ENCODE results near the gene CNDP1.

The CNDP1 gene

GRCh38 chr18:74631623-74632350, 97.5 kb downstream of the CNDP1 start:
- no peak for DNase-seq

GRCh38 chr18:74632351-74632679, 98.0 kb downstream of the CNDP1 start:
- DNase-seq: no peak

GRCh38 chr18:74632856-74633255, 98.6 kb downstream of the CNDP1 start:
- no peak for DNase-seq

GRCh38 chr18:74633652-74634352, 99.5 kb downstream of the CNDP1 start:
- DNase-seq: peak; percentile 29

DNA sequence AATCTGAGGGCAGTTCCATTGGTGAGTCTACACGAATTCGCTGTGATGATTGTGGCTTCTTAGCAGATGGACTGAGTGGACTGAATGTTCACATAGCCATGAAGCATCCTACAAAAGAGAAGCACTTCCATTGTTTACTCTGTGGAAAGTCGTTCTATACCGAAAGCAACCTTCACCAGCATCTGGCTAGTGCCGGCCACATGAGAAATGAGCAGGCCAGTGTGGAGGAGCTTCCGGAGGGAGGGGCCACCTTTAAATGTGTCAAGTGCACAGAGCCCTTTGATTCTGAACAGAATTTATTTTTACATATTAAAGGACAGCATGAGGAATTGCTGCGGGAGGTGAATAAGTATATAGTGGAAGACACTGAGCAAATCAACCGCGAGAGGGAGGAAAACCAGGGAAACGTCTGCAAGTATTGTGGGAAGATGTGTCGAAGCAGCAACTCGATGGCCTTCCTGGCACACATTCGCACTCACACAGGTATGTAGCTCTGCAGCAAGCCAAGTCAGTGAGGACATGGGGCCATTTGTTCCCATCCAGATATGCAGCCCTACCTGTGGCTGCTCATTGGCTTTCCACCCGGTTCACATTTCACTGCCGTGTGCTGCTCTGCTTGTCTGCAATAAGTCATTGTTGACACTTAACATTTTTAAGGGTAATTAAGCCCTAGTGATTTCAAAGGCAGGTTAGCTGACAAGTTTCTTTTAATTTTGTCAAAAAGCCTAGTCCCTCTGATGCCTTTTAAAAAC, 101.1 kb downstream of the CNDP1 start:
- DNase-seq: no peak

Data from stimulated activated CD4-positive, alpha-beta T cell treated with anti-CD3 and anti-CD28 coated beads, Interleukin-1b, Interleukin-23, amount 100 ng/mL, for 48 hours (primary cell).